ENCODE results near the gene MYLK. TPM values are rescaled to one million over a fixed set of nuclear protein-coding genes. Genes with fewer than 3 reads are reported as not detected.

The MYLK gene, protein sequence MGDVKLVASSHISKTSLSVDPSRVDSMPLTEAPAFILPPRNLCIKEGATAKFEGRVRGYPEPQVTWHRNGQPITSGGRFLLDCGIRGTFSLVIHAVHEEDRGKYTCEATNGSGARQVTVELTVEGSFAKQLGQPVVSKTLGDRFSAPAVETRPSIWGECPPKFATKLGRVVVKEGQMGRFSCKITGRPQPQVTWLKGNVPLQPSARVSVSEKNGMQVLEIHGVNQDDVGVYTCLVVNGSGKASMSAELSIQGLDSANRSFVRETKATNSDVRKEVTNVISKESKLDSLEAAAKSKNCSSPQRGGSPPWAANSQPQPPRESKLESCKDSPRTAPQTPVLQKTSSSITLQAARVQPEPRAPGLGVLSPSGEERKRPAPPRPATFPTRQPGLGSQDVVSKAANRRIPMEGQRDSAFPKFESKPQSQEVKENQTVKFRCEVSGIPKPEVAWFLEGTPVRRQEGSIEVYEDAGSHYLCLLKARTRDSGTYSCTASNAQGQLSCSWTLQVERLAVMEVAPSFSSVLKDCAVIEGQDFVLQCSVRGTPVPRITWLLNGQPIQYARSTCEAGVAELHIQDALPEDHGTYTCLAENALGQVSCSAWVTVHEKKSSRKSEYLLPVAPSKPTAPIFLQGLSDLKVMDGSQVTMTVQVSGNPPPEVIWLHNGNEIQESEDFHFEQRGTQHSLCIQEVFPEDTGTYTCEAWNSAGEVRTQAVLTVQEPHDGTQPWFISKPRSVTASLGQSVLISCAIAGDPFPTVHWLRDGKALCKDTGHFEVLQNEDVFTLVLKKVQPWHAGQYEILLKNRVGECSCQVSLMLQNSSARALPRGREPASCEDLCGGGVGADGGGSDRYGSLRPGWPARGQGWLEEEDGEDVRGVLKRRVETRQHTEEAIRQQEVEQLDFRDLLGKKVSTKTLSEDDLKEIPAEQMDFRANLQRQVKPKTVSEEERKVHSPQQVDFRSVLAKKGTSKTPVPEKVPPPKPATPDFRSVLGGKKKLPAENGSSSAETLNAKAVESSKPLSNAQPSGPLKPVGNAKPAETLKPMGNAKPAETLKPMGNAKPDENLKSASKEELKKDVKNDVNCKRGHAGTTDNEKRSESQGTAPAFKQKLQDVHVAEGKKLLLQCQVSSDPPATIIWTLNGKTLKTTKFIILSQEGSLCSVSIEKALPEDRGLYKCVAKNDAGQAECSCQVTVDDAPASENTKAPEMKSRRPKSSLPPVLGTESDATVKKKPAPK (N-terminal part only)
- 5.0 TPM for polyA plus RNA-seq (2013, experiment 1 of 2)
- 4.8 TPM for polyA plus RNA-seq (2013, experiment 2 of 2)

DNA sequence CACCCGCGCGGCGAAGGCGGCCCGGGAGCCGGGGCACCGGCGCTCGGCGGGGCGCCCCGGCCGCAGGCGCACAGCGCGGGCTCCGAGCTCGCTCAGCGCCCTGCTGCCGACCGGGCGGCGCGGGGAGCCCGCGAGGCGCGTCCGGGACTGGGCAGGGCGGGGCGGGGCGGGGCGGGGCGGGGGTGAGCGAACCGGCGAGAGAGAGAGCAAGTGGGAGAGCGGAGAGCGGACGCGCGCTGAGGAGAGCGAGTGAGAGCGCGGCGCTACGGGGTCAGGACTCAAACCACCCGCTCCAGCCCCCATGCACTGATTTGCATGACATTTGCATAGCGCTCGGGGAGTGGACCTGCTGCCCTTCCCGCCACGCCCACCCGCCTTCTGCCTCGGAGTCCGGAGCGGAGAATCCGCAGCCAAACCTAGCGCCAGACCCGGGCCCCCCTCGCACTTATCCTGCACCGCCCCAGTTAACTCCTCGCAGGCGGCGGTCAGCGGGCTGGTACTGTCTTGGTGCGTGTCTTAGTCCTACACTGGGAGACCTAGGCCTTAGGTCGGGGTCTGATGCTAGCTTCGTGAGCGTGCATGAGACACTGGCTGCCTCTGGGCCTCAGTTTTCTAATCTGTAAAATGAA lies at the start of gene MYLK:
MYLK (minus strand) TSS at position 130 of the 629 bp plus-strand sequence. CDS start 90,491 bp downstream, outside the sequence.
- Histone ChIP-seq H3K18ac (ENCODE audit: low read length) (peak within 1 kb of the TSS; percentile 97), H3K79me2 (ENCODE audit: control insufficient read depth, insufficient read depth, low read length) (no peaks in the 10 kb centered on the region), H2AK5ac (ENCODE audit: low read length) (no peak within 1 kb of the TSS), H3K4me2 (ENCODE audit: low read length) (peak within 1 kb of the TSS; percentile 90), H3K23ac (ENCODE audit: low read length) (peak within 1 kb of the TSS; percentile 84), H3K4me3 (ENCODE audit: low read length) (peak within 1 kb of the TSS; percentile 57), H3K56ac (ENCODE audit: low read length) (peak within 1 kb of the TSS; percentile 89), H3K27me3 (ENCODE audit: insufficient read depth, low read length, poor library complexity) (no peaks in the 10 kb centered on the region), H4K5ac (ENCODE audit: low read length) (no peak within 1 kb of the TSS), H3K79me1 (ENCODE audit: low read length) (no peaks in the 10 kb centered on the region), H3K4ac (ENCODE audit: low read depth, low read length) (peak within 1 kb of the TSS; percentile 41), H4K8ac (ENCODE audit: low read depth, low read length) (no peak within 1 kb of the TSS), H2BK120ac (ENCODE audit: low read depth, low read length) (peak within 1 kb of the TSS; percentile 8), H3K9ac (ENCODE audit: low read length) (peak within 1 kb of the TSS; percentile 84), H2BK5ac (ENCODE audit: low read length) (no peak within 1 kb of the TSS), H2BK15ac (replicated peaks; ENCODE audit: low read depth) (no peak within 1 kb of the TSS), H3K4me1 (ENCODE audit: control insufficient read depth, low read depth, low read length) (no peaks in the 10 kb centered on the region), H3K36me3 (ENCODE audit: control insufficient read depth, insufficient read depth, low read length) (no peaks in the 10 kb centered on the region), H3K27ac (ENCODE audit: low read depth, low read length) (peak within 1 kb of the TSS; percentile 53)
- WGBS (ENCODE audit: extremely low coverage, insufficient coverage, low lambda C conversion rate) = no CpG with 5 or more reads among the region's 70 CpGs
- peak; percentile 98 for DNase-seq

DNA sequence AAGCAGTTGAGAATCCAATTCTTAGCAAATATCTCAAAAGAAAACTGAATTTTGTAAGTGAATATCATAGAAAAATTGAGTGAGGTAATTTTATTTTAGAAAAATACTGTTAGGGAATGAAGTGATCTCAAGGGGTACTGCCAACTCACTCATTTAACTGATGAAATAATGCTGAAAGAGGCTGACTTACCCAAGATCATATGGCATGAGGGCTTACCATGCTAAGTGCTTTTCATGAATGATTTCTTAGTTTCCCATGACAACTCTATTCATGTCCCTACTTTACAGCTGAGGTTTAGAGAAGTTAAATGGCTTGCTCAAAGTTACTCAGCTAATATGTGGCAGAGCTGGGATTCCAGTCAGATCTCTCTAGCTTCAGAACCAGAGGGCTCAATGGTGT lies 46.3 kb upstream of the MYLK start:
- no peak overlapping the region for H2BK15ac ChIP-seq (replicated peaks; ENCODE audit: low read depth)
- no peaks in the 10 kb centered on the region for H3K79me1 ChIP-seq (ENCODE audit: low read length)
- H4K8ac ChIP-seq (ENCODE audit: low read depth, low read length) = no peak overlapping the region
- H2BK120ac ChIP-seq (ENCODE audit: low read depth, low read length) = no peak overlapping the region
- H3K4ac ChIP-seq (ENCODE audit: low read depth, low read length) = no peak overlapping the region
- H4K5ac ChIP-seq (ENCODE audit: low read length) = no peak overlapping the region
- no peaks in the 10 kb centered on the region for H3K4me1 ChIP-seq (ENCODE audit: control insufficient read depth, low read depth, low read length)
- no peaks in the 10 kb centered on the region for H3K79me2 ChIP-seq (ENCODE audit: control insufficient read depth, insufficient read depth, low read length)
- H3K4me3 ChIP-seq (ENCODE audit: low read length) = no peak overlapping the region
- H2AK5ac ChIP-seq (ENCODE audit: low read length) = no peak overlapping the region
- no peaks in the 10 kb centered on the region for H3K27me3 ChIP-seq (ENCODE audit: insufficient read depth, low read length, poor library complexity)
- H2BK5ac ChIP-seq (ENCODE audit: low read length) = no peak overlapping the region
- H3K4me2 ChIP-seq (ENCODE audit: low read length) = no peak overlapping the region
- H3K18ac ChIP-seq (ENCODE audit: low read length) = no peak overlapping the region
- peaks cover 3% of the 10 kb centered on the region for H3K36me3 ChIP-seq (ENCODE audit: control insufficient read depth, insufficient read depth, low read length)
- no peak overlapping the region for H3K56ac ChIP-seq (ENCODE audit: low read length)
- no peak overlapping the region for H3K9ac ChIP-seq (ENCODE audit: low read length)
- H3K27ac ChIP-seq (ENCODE audit: low read depth, low read length) = no peak overlapping the region
- no peak overlapping the region for H3K23ac ChIP-seq (ENCODE audit: low read length)
- no peak for DNase-seq

DNA sequence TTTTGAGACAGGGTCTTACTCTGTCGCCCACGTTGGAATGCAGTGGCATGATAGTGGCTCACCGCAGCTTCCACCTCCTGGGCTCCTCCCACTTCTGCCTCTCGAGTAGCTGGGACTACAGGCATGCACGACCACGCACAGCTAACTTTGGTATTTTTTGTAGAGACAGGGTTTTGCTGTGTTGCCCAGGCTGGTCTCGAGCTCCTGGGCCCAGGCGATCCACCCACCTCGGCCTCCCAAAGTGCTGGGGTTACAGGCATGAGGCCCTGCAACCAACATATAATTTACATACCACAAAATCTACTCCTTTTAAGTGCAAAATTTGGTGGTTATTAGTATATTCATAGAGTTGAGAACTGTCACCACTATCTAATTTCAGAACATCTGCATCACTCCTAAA lies 45.2 kb upstream of the MYLK start:
- Histone ChIP-seq H3K79me1 (ENCODE audit: low read length) (no peaks in the 10 kb centered on the region), H3K4me3 (ENCODE audit: low read length) (no peak overlapping the region), H4K8ac (ENCODE audit: low read depth, low read length) (no peak overlapping the region), H4K5ac (ENCODE audit: low read length) (no peak overlapping the region), H3K23ac (ENCODE audit: low read length) (no peak overlapping the region), H3K79me2 (ENCODE audit: control insufficient read depth, insufficient read depth, low read length) (no peaks in the 10 kb centered on the region), H2BK5ac (ENCODE audit: low read length) (no peak overlapping the region), H3K56ac (ENCODE audit: low read length) (no peak overlapping the region), H3K4me1 (ENCODE audit: control insufficient read depth, low read depth, low read length) (no peaks in the 10 kb centered on the region), H2AK5ac (ENCODE audit: low read length) (no peak overlapping the region), H3K9ac (ENCODE audit: low read length) (no peak overlapping the region), H3K36me3 (ENCODE audit: control insufficient read depth, insufficient read depth, low read length) (peaks cover 3% of the 10 kb centered on the region), H2BK15ac (replicated peaks; ENCODE audit: low read depth) (no peak overlapping the region), H3K4ac (ENCODE audit: low read depth, low read length) (no peak overlapping the region), H3K4me2 (ENCODE audit: low read length) (no peak overlapping the region), H3K18ac (ENCODE audit: low read length) (no peak overlapping the region), H3K27ac (ENCODE audit: low read depth, low read length) (no peak overlapping the region), H3K27me3 (ENCODE audit: insufficient read depth, low read length, poor library complexity) (no peaks in the 10 kb centered on the region), H2BK120ac (ENCODE audit: low read depth, low read length) (no peak overlapping the region)
- no CpG with 5 or more reads among the region's 9 CpGs for WGBS (ENCODE audit: extremely low coverage, insufficient coverage, low lambda C conversion rate)
- no peak for DNase-seq

DNA sequence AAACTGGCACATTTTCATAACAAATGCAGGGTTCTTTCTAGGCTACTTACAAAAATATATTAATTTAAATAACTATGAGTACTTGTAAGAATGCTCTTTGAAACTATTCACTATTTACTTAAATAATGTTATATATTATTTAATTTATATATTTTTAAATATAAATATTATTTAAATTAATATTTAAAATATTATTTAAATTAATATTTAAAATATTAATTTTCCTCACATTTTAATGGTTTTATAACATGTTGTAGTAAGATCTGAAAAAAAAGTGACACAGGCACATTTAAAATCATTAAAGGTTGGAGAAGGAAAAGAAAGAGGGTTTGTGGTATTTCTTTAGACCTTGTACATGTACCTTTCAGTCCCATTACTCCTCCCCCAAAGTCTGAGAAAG lies 42.3 kb upstream of the MYLK start:
- no peak overlapping the region for H3K9ac ChIP-seq (ENCODE audit: low read length)
- no peak overlapping the region for H3K56ac ChIP-seq (ENCODE audit: low read length)
- H3K79me1 ChIP-seq (ENCODE audit: low read length) = no peaks in the 10 kb centered on the region
- H3K79me2 ChIP-seq (ENCODE audit: control insufficient read depth, insufficient read depth, low read length) = no peaks in the 10 kb centered on the region
- no peaks in the 10 kb centered on the region for H3K27me3 ChIP-seq (ENCODE audit: insufficient read depth, low read length, poor library complexity)
- no peak for DNase-seq
- H3K4ac ChIP-seq (ENCODE audit: low read depth, low read length) = no peak overlapping the region
- H4K8ac ChIP-seq (ENCODE audit: low read depth, low read length) = no peak overlapping the region
- no peak overlapping the region for H3K4me3 ChIP-seq (ENCODE audit: low read length)
- H3K27ac ChIP-seq (ENCODE audit: low read depth, low read length) = no peak overlapping the region
- no peak overlapping the region for H3K23ac ChIP-seq (ENCODE audit: low read length)
- H2AK5ac ChIP-seq (ENCODE audit: low read length) = no peak overlapping the region
- no peak overlapping the region for H3K4me2 ChIP-seq (ENCODE audit: low read length)
- H2BK15ac ChIP-seq (replicated peaks; ENCODE audit: low read depth) = no peak overlapping the region
- peaks cover 3% of the 10 kb centered on the region for H3K36me3 ChIP-seq (ENCODE audit: control insufficient read depth, insufficient read depth, low read length)
- no peak overlapping the region for H2BK120ac ChIP-seq (ENCODE audit: low read depth, low read length)
- H2BK5ac ChIP-seq (ENCODE audit: low read length) = no peak overlapping the region
- no peak overlapping the region for H4K5ac ChIP-seq (ENCODE audit: low read length)
- no peaks in the 10 kb centered on the region for H3K4me1 ChIP-seq (ENCODE audit: control insufficient read depth, low read depth, low read length)
- no peak overlapping the region for H3K18ac ChIP-seq (ENCODE audit: low read length)

DNA sequence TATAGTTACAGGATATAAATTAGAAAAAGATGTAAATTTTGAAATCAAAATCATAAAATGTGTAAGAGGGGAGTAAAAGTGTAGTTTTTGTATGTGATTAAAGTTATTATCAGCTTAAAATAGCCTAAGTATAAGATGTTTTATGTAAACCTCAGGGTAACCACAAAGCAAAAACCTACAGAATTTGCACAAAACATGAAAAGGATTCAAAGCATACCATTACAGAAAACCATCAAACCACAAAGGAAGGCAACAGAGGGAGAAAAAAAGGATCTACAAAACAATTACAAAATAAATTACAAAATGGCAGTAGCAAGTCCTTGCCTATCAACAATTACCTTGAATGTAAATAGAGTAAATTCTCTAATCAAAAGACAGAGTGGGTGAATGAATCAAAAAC lies 36.7 kb upstream of the MYLK start:
- Histone ChIP-seq H2BK5ac (ENCODE audit: low read length) (no peak overlapping the region), H3K79me2 (ENCODE audit: control insufficient read depth, insufficient read depth, low read length) (no peaks in the 10 kb centered on the region), H3K18ac (ENCODE audit: low read length) (no peak overlapping the region), H3K4me1 (ENCODE audit: control insufficient read depth, low read depth, low read length) (no peaks in the 10 kb centered on the region), H3K4me3 (ENCODE audit: low read length) (no peak overlapping the region), H3K36me3 (ENCODE audit: control insufficient read depth, insufficient read depth, low read length) (no peaks in the 10 kb centered on the region), H2BK15ac (replicated peaks; ENCODE audit: low read depth) (no peak overlapping the region), H4K5ac (ENCODE audit: low read length) (no peak overlapping the region), H3K27ac (ENCODE audit: low read depth, low read length) (no peak overlapping the region), H3K27me3 (ENCODE audit: insufficient read depth, low read length, poor library complexity) (no peaks in the 10 kb centered on the region), H3K9ac (ENCODE audit: low read length) (no peak overlapping the region), H3K4me2 (ENCODE audit: low read length) (no peak overlapping the region), H4K8ac (ENCODE audit: low read depth, low read length) (no peak overlapping the region), H3K56ac (ENCODE audit: low read length) (no peak overlapping the region), H3K79me1 (ENCODE audit: low read length) (no peaks in the 10 kb centered on the region), H2AK5ac (ENCODE audit: low read length) (no peak overlapping the region), H2BK120ac (ENCODE audit: low read depth, low read length) (no peak overlapping the region), H3K23ac (ENCODE audit: low read length) (no peak overlapping the region), H3K4ac (ENCODE audit: low read depth, low read length) (no peak overlapping the region)
- DNase-seq = no peak
